Adipose tissue (tissue), 3 donors: ENCODE measurements around the gene ATP1A3. TPM values are rescaled to one million over a fixed set of nuclear protein-coding genes. Genes with fewer than 3 reads are reported as not detected.

Source experiments
- H3K27ac ChIP-seq: one replicate; pipeline ENCODE4 v1.5.1; 2013; ENCODE audit warnings: low read depth, low read length
- WGBS, 3 donors: extraction: QIAGEN DNeasy Blood & Tissue Kit; methylation state at CpG; one replicate each; pipeline ENCODE4 v1.1.7; 2013; 5-methylcytosine and 5-hydroxymethylcytosine counted together
- polyA plus RNA-seq, 3 donors: library from polyadenylated mRNA; stranded (reverse); fragments of 200-250 nt; gene quantifications; one replicate each; pipeline ENCODE4 v1.2.3, GENCODE V29; 2013
- donor health status: healthy with polysubstance abuse.
- donor health status: Bipolar disorder and iron deficiency.
- donor health status: healthy.

ATP1A3 gene
- polyA plus RNA-seq, 3 donors = 0.21 to 0.34 TPM; not detected in 1

GRCh38 chr19:41925208-41926003, 68.6 kb downstream of the ATP1A3 start:
- WGBS, 3 donors = 51 to 64% (median 53%) methylated on average over 7 of the region's 7 CpGs
- H3K27ac ChIP-seq = no peak overlapping the region

- 42 to 55% (median 49%) methylated on average over 13 of the region's 13 CpGs for WGBS, 3 donors
Measured at GRCh38 chr19:41924151-41925145, 69.6 kb downstream of the ATP1A3 start.

GRCh38 chr19:41923045-41923788, 70.8 kb downstream of the ATP1A3 start:
- 34 to 49% (median 35%) methylated on average over 4 to 6 of the region's 6 CpGs for WGBS, 3 donors

More at GRCh38 chr19:41924151-41925145, 69.6 kb downstream of the ATP1A3 start:
- no peak overlapping the region for H3K27ac ChIP-seq

GRCh38 chr19:41922585-41922984, 71.4 kb downstream of the ATP1A3 start:
- 12 to 28% (median 24%) methylated on average over 12 to 18 of the region's 18 CpGs for WGBS, 3 donors
- no peak overlapping the region for H3K27ac ChIP-seq

More at GRCh38 chr19:41923045-41923788, 70.8 kb downstream of the ATP1A3 start:
- no peak overlapping the region for H3K27ac ChIP-seq

- WGBS, 3 donors = 15 to 32% (median 16%) methylated on average over 21 to 22 of the region's 22 CpGs
- no peak overlapping the region for H3K27ac ChIP-seq
Measured at GRCh38 chr19:41921577-41922576, 72.2 kb downstream of the ATP1A3 start.

- WGBS, 3 donors = 10 to 24% (median 12%) methylated on average over 23 to 26 of the region's 26 CpGs
- no peak overlapping the region for H3K27ac ChIP-seq
Measured at GRCh38 chr19:41920882-41921576, 73.0 kb downstream of the ATP1A3 start.

- WGBS, 3 donors = 85 to 91% (median 87%) methylated on average over 33 of the region's 33 CpGs
- H3K27ac ChIP-seq = no peak overlapping the region
Measured at GRCh38 chr19:41919948-41920712, 73.9 kb downstream of the ATP1A3 start.

- 84 to 94% (median 91%) methylated on average over 5 of the region's 5 CpGs for WGBS, 3 donors
- no peak overlapping the region for H3K27ac ChIP-seq
Measured at GRCh38 chr19:41918653-41919244, 75.3 kb downstream of the ATP1A3 start.

GRCh38 chr19:41918095-41918494, 75.9 kb downstream of the ATP1A3 start:
- WGBS, 3 donors = 82 to 93% (median 85%) methylated on average over 4 to 6 of the region's 6 CpGs
- no peak overlapping the region for H3K27ac ChIP-seq

- WGBS, 3 donors = 42 to 54% (median 46%) methylated on average over 12 of the region's 12 CpGs
- H3K27ac ChIP-seq = no peak overlapping the region
Measured at GRCh38 chr19:41917676-41918075, 76.4 kb downstream of the ATP1A3 start.

Other genes with a start within 250 kb of the ATP1A3 start
- 1 to 10 TPM in 1 of 3 donors, under 1 TPM in 2; 0.33 to 3.2 (median 0.56) TPM for gene CEACAM6, start 238.7 kb downstream of the ATP1A3 start, polyA plus RNA-seq
- gene CEACAM3, start 197.6 kb downstream of the ATP1A3 start, polyA plus RNA-seq = 1 to 10 TPM in 2 of 3 donors, under 1 TPM in 1; 0.07 to 2.0 (median 1.5) TPM
- gene LYPD4, start 149.5 kb downstream of the ATP1A3 start, polyA plus RNA-seq = not detected
- not detected for gene DMRTC2, start 149.2 kb downstream of the ATP1A3 start, polyA plus RNA-seq
- 1,000 to 10,000 TPM; 1,592 to 2,502 (median 1,675) TPM for gene RPS19, start 134.0 kb downstream of the ATP1A3 start, polyA plus RNA-seq
- gene CD79A, start 117.0 kb downstream of the ATP1A3 start, polyA plus RNA-seq = 1 to 10 TPM in 2 of 3 donors, not detected in 1; 1.8 to 3.0 TPM
- 100 to 1,000 TPM in 1 of 3 donors, 10 to 100 TPM in 2; 39.4 to 131 (median 89.0) TPM for gene ARHGEF1, start 111.0 kb downstream of the ATP1A3 start, polyA plus RNA-seq
- under 1 TPM in 2 of 3 donors, not detected in 1; 0.12 to 0.24 TPM for gene ERFL, start 65.8 kb downstream of the ATP1A3 start, polyA plus RNA-seq
- 100 to 1,000 TPM; 131 to 208 (median 149) TPM for gene RABAC1, start 34.9 kb downstream of the ATP1A3 start, polyA plus RNA-seq
- gene GRIK5, start 76.0 kb upstream of the ATP1A3 start, polyA plus RNA-seq = 1 to 10 TPM in 1 of 3 donors, under 1 TPM in 2; 0.51 to 1.2 (median 0.79) TPM
- gene ZNF574, start 81.9 kb upstream of the ATP1A3 start, polyA plus RNA-seq = 1 to 10 TPM; 4.2 to 8.0 (median 5.3) TPM
- gene POU2F2, start 138.2 kb upstream of the ATP1A3 start, polyA plus RNA-seq = 1 to 10 TPM in 1 of 3 donors, under 1 TPM in 2; 0.67 to 1.2 (median 0.83) TPM
- 10 to 100 TPM; 14.1 to 17.9 (median 15.7) TPM for gene DEDD2, start 223.4 kb upstream of the ATP1A3 start, polyA plus RNA-seq
- 1 to 10 TPM; 2.9 to 3.4 (median 2.9) TPM for gene ZNF526, start 226.1 kb upstream of the ATP1A3 start, polyA plus RNA-seq
- gene GSK3A, start 248.4 kb upstream of the ATP1A3 start, polyA plus RNA-seq = 10 to 100 TPM; 20.9 to 53.8 (median 37.3) TPM